ENCODE data around the gene GALNS. TPM values are rescaled to one million over a fixed set of nuclear protein-coding genes. Genes with fewer than 3 reads are reported as not detected.

GALNS gene
- total RNA-seq, 2 donors from 2014 or later = 37.2 to 38.6 TPM

Other genes starting within 250 kb of the GALNS start
- gene IL17C, start 218.4 kb downstream of the GALNS start, total RNA-seq = under 1 TPM; 0.65 to 0.86 TPM
- gene CYBA, start 205.9 kb downstream of the GALNS start, total RNA-seq = 100 to 1,000 TPM; 346 to 383 TPM
- gene MVD, start 193.9 kb downstream of the GALNS start, total RNA-seq = 10 to 100 TPM; 40.4 to 72.8 TPM
- 10 to 100 TPM in 1 of 2 donors, 1 to 10 TPM in 1; 7.7 to 10.2 TPM for gene SNAI3, start 170.4 kb downstream of the GALNS start, total RNA-seq
- gene RNF166, start 150.5 kb downstream of the GALNS start, total RNA-seq = 100 to 1,000 TPM; 235 to 398 TPM
- 10 to 100 TPM; 22.4 to 33.6 TPM for gene CTU2, start 150.4 kb downstream of the GALNS start, total RNA-seq
- gene PIEZO1, start 71.7 kb downstream of the GALNS start, total RNA-seq = 100 to 1,000 TPM; 272 to 318 TPM
- 1 to 10 TPM in 1 of 2 donors, under 1 TPM in 1; 0.42 to 1.3 TPM for gene CDT1, start 53.2 kb downstream of the GALNS start, total RNA-seq
- 100 to 1,000 TPM; 130 to 158 TPM for gene APRT, start 45.0 kb downstream of the GALNS start, total RNA-seq
- gene TRAPPC2L, start 180 bp upstream of the GALNS start, total RNA-seq = 10 to 100 TPM; 33.5 to 43.0 TPM
- not detected for gene PABPN1L, start 9.7 kb upstream of the GALNS start, total RNA-seq
- gene CBFA2T3, start 120.3 kb upstream of the GALNS start, total RNA-seq = 1 to 10 TPM; 3.2 to 4.4 TPM
- 10 to 100 TPM; 48.0 to 53.6 TPM for gene ACSF3, start 236.9 kb upstream of the GALNS start, total RNA-seq

Data from T-helper 17 cell (primary cell).